ENCODE results near the gene TMC1.

Gene TMC1

DNA sequence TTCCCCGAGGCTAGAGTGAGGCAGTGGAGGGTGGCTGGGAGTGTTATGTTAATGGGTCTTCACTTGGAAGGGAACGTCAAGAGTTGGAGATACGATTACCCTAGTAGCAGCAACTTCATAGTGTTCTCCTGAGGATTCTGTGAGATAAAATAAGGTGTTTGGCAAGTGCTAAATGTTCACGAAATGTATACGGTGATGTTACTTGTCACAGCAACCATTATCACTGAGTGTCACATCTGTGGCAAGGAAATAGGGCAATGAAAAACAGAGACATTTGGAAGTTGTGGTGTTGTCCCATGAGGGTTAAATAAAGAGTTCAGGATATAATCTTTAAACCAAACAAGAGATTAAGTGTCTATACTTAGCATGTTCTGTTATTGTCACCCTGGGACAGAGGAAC is 248.1 kb downstream of the TMC1 start:
- H2AK5ac ChIP-seq (ENCODE audit: low read length), result no peak overlapping the region
- H3K4me3 ChIP-seq (ENCODE audit: low read depth, low read length), result no peak overlapping the region
- H3K79me2 ChIP-seq (ENCODE audit: control insufficient read depth, insufficient read depth, low read length, poor library complexity), result no peaks in the 10 kb centered on the region
- H3K9ac ChIP-seq (ENCODE audit: low read length), result no peak overlapping the region
- no peak overlapping the region for H3K14ac ChIP-seq (ENCODE audit: low read length)
- no CpG with 5 or more reads among the region's 5 CpGs for WGBS (ENCODE audit: extremely low coverage, insufficient coverage, insufficient read length)
- no peak overlapping the region for H2BK12ac ChIP-seq (ENCODE audit: low read length)
- no peak overlapping the region for H4K8ac ChIP-seq (ENCODE audit: low read depth, low read length)
- no peak overlapping the region for H3K23ac ChIP-seq (ENCODE audit: low read length)
- H2BK5ac ChIP-seq (ENCODE audit: low read depth, low read length, poor library complexity), result no peak overlapping the region
- DNase-seq, result no peak
- no peaks in the 10 kb centered on the region for H3K79me1 ChIP-seq (ENCODE audit: low read length)
- no peak overlapping the region for H2AFZ ChIP-seq (ENCODE audit: insufficient read depth, low read length, poor library complexity)
- no peaks in the 10 kb centered on the region for H3K27me3 ChIP-seq (ENCODE audit: insufficient read depth, low read length)
- no peak overlapping the region for H2BK120ac ChIP-seq (ENCODE audit: insufficient read depth, low read length, poor library complexity)
- H3K27ac ChIP-seq (ENCODE audit: low read depth, low read length), result no peak overlapping the region
- no peaks in the 10 kb centered on the region for H3K4me1 ChIP-seq (ENCODE audit: control insufficient read depth in 1 of 2, insufficient read depth in 2 of 2, low read length in 2 of 2)
- H4K12ac ChIP-seq (ENCODE audit: low read depth, low read length), result no peak overlapping the region
- H3K36me3 ChIP-seq (ENCODE audit: control insufficient read depth in 1 of 2, insufficient read depth in 2 of 2, low read length in 2 of 2), result no peaks in the 10 kb centered on the region
- H3K4me2 ChIP-seq (ENCODE audit: low read length), result no peak overlapping the region
- no peak overlapping the region for H4K91ac ChIP-seq (ENCODE audit: low read depth, low read length)
- no peak overlapping the region for H3K4ac ChIP-seq (ENCODE audit: low read depth, low read length)
- no peak overlapping the region for H3K18ac ChIP-seq (ENCODE audit: low read length)
- H3K9me3 ChIP-seq (ENCODE audit: insufficient read depth, low read depth, low read length), result no peaks in the 10 kb centered on the region

DNA sequence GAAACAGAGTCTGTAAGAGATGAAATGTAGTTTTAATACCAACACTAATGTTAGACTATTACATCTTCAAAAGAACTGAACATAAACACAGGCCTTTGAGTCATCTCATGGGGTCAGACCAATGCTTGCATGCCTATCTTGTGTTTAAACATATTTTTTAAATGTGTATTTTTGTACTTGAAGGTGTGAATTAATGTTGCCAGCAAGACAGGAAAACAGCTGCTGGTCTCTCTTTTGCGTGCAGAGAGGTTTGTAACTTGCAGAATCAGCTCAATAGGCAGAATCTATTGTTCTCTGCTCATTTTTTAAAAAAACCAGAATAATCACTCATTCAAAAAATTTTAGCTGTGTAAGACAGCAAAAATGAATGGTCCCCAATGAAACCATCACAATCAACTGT is 251.3 kb downstream of the TMC1 start:
- H3K27me3 ChIP-seq (ENCODE audit: insufficient read depth, low read length), result no peaks in the 10 kb centered on the region

DNA sequence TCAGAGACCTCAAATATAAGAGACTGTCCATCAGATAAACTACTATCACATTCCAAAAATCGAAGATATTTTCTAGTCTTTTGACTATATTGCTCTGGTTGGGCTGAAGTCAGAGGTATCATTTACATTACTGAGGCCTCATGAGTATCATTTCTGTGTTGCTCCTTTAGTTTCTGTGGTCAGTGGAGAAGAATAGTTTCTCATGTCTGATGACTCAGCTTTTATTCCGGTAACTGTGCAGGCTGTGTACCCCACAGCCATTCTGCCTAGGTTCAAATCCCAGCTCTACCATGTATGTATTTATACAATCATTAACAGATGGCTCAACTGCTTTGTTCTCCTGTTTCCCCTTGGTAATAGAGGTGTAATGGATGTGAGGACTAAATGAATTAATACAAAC is 252.2 kb downstream of the TMC1 start:
- Histone ChIP-seq H3K9me3 (ENCODE audit: insufficient read depth, low read depth, low read length) (no peaks in the 10 kb centered on the region), H3K79me1 (ENCODE audit: low read length) (no peaks in the 10 kb centered on the region), H2BK120ac (ENCODE audit: insufficient read depth, low read length, poor library complexity) (no peak overlapping the region), H4K8ac (ENCODE audit: low read depth, low read length) (no peak overlapping the region), H3K4me3 (ENCODE audit: low read depth, low read length) (no peak overlapping the region), H2AK5ac (ENCODE audit: low read length) (no peak overlapping the region), H2AFZ (ENCODE audit: insufficient read depth, low read length, poor library complexity) (no peak overlapping the region), H2BK5ac (ENCODE audit: low read depth, low read length, poor library complexity) (no peak overlapping the region), H3K9ac (ENCODE audit: low read length) (no peak overlapping the region), H3K79me2 (ENCODE audit: control insufficient read depth, insufficient read depth, low read length, poor library complexity) (no peaks in the 10 kb centered on the region), H3K18ac (ENCODE audit: low read length) (no peak overlapping the region), H3K4me2 (ENCODE audit: low read length) (no peak overlapping the region), H3K23ac (ENCODE audit: low read length) (no peak overlapping the region), H3K4ac (ENCODE audit: low read depth, low read length) (no peak overlapping the region), H3K27me3 (ENCODE audit: insufficient read depth, low read length) (no peaks in the 10 kb centered on the region), H3K14ac (ENCODE audit: low read length) (no peak overlapping the region), H4K12ac (ENCODE audit: low read depth, low read length) (no peak overlapping the region), H4K91ac (ENCODE audit: low read depth, low read length) (no peak overlapping the region), H3K36me3 (ENCODE audit: control insufficient read depth in 1 of 2, insufficient read depth in 2 of 2, low read length in 2 of 2) (no peaks in the 10 kb centered on the region), H3K4me1 (ENCODE audit: control insufficient read depth in 1 of 2, insufficient read depth in 2 of 2, low read length in 2 of 2) (no peaks in the 10 kb centered on the region), H3K27ac (ENCODE audit: low read depth, low read length) (no peak overlapping the region), H2BK12ac (ENCODE audit: low read length) (no peak overlapping the region)
- WGBS (ENCODE audit: extremely low coverage, insufficient coverage, insufficient read length), result no CpG with 5 or more reads among the region's 2 CpGs
- no peak for DNase-seq

More for the DNA sequence above, 251.3 kb downstream of the TMC1 start:
- Histone ChIP-seq H3K9ac (ENCODE audit: low read length) (no peak overlapping the region), H3K18ac (ENCODE audit: low read length) (no peak overlapping the region), H2AFZ (ENCODE audit: insufficient read depth, low read length, poor library complexity) (no peak overlapping the region), H3K4ac (ENCODE audit: low read depth, low read length) (no peak overlapping the region), H3K79me2 (ENCODE audit: control insufficient read depth, insufficient read depth, low read length, poor library complexity) (no peaks in the 10 kb centered on the region), H3K27ac (ENCODE audit: low read depth, low read length) (no peak overlapping the region), H3K79me1 (ENCODE audit: low read length) (no peaks in the 10 kb centered on the region), H2BK5ac (ENCODE audit: low read depth, low read length, poor library complexity) (no peak overlapping the region), H3K4me3 (ENCODE audit: low read depth, low read length) (no peak overlapping the region), H2BK120ac (ENCODE audit: insufficient read depth, low read length, poor library complexity) (no peak overlapping the region), H3K9me3 (ENCODE audit: insufficient read depth, low read depth, low read length) (no peaks in the 10 kb centered on the region), H4K12ac (ENCODE audit: low read depth, low read length) (no peak overlapping the region), H3K23ac (ENCODE audit: low read length) (no peak overlapping the region), H3K14ac (ENCODE audit: low read length) (no peak overlapping the region), H3K36me3 (ENCODE audit: control insufficient read depth in 1 of 2, insufficient read depth in 2 of 2, low read length in 2 of 2) (no peaks in the 10 kb centered on the region), H3K4me1 (ENCODE audit: control insufficient read depth in 1 of 2, insufficient read depth in 2 of 2, low read length in 2 of 2) (no peaks in the 10 kb centered on the region), H3K4me2 (ENCODE audit: low read length) (no peak overlapping the region), H2AK5ac (ENCODE audit: low read length) (no peak overlapping the region), H4K91ac (ENCODE audit: low read depth, low read length) (no peak overlapping the region), H2BK12ac (ENCODE audit: low read length) (no peak overlapping the region), H4K8ac (ENCODE audit: low read depth, low read length) (no peak overlapping the region)
- no peak for DNase-seq
- WGBS (ENCODE audit: extremely low coverage, insufficient coverage, insufficient read length), result no CpG with 5 or more reads among the region's 1 CpG

DNA sequence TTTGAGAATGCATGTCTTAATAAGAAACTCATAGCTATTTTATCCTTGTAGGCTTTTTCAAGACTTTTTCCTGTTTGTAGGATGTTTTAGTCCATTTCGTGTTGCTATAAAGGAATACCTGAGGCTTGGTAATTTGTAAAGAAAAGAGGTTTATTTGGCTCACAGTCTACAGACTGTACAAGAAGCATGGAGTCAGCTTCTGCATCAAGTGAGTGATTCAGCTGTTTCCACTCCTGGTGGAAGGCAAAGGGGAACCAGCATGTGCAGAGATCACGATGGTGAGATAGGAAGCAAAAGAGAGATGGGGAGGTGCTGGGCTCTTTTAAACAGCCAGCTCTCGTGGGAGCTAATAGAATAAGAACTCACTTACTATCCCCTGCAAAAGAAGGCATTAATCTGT is 254.2 kb downstream of the TMC1 start:
- Histone ChIP-seq H3K18ac (ENCODE audit: low read length) (no peak overlapping the region), H4K91ac (ENCODE audit: low read depth, low read length) (no peak overlapping the region)
- no CpG with 5 or more reads among the region's 3 CpGs for WGBS (ENCODE audit: extremely low coverage, insufficient coverage, insufficient read length)

More for the DNA sequence above, 254.2 kb downstream of the TMC1 start:
- Histone ChIP-seq H3K27ac (ENCODE audit: low read depth, low read length) (no peak overlapping the region), H3K36me3 (ENCODE audit: control insufficient read depth in 1 of 2, insufficient read depth in 2 of 2, low read length in 2 of 2) (no peaks in the 10 kb centered on the region), H4K8ac (ENCODE audit: low read depth, low read length) (no peak overlapping the region), H3K79me2 (ENCODE audit: control insufficient read depth, insufficient read depth, low read length, poor library complexity) (no peaks in the 10 kb centered on the region), H3K79me1 (ENCODE audit: low read length) (no peaks in the 10 kb centered on the region), H3K4me3 (ENCODE audit: low read depth, low read length) (no peak overlapping the region), H2AFZ (ENCODE audit: insufficient read depth, low read length, poor library complexity) (no peak overlapping the region), H3K4me1 (ENCODE audit: control insufficient read depth in 1 of 2, insufficient read depth in 2 of 2, low read length in 2 of 2) (no peaks in the 10 kb centered on the region), H3K4ac (ENCODE audit: low read depth, low read length) (no peak overlapping the region), H3K9ac (ENCODE audit: low read length) (no peak overlapping the region), H2BK5ac (ENCODE audit: low read depth, low read length, poor library complexity) (no peak overlapping the region), H3K27me3 (ENCODE audit: insufficient read depth, low read length) (no peaks in the 10 kb centered on the region), H2BK120ac (ENCODE audit: insufficient read depth, low read length, poor library complexity) (no peak overlapping the region), H3K14ac (ENCODE audit: low read length) (no peak overlapping the region), H3K4me2 (ENCODE audit: low read length) (no peak overlapping the region), H3K9me3 (ENCODE audit: insufficient read depth, low read depth, low read length) (no peaks in the 10 kb centered on the region), H4K12ac (ENCODE audit: low read depth, low read length) (no peak overlapping the region), H2AK5ac (ENCODE audit: low read length) (no peak overlapping the region), H2BK12ac (ENCODE audit: low read length) (no peak overlapping the region), H3K23ac (ENCODE audit: low read length) (no peak overlapping the region)
- DNase-seq, result no peak

Measured in trophoblast cell (in vitro differentiated cells and primary cell).